PFSK-1 (cell line): ENCODE measurements around the gene STXBP5.

Experiments used
- FOXP2 ChIP-seq: optimal IDR thresholded peaks from 2 replicates; pipeline ENCODE3; 2011; ENCODE audit warnings: borderline replicate concordance, control low read depth, inconsistent platforms; ENCODE audit not compliant: insufficient read depth; ENCODE audit errors: extremely low read length, extremely low read depth
- POLR2AphosphoS5 ChIP-seq: IDR thresholded peaks from 2 replicates; pipeline ENCODE4 v1.6.1; 2012; ENCODE audit warnings: low read depth, mild to moderate bottlenecking, control low read depth, low read length, moderate library complexity
- SIN3A ChIP-seq: IDR thresholded peaks from 2 replicates; pipeline ENCODE4 v1.6.1; 2012; ENCODE audit warnings: mild to moderate bottlenecking, low read length, moderate library complexity, borderline replicate concordance; ENCODE audit not compliant: insufficient read depth
- TAF1 ChIP-seq: IDR thresholded peaks from 2 replicates; pipeline ENCODE4 v1.6.1; 2012; ENCODE audit warnings: low read length, control low read depth, borderline replicate concordance; ENCODE audit not compliant: insufficient read depth
- TF ChIP-seq, protein P1 (sequence below), 2 experiments: IDR thresholded peaks; 2 replicates each; pipeline versions ENCODE4 v1.6.1 to v1.8.0; 2011 to 2012; ENCODE audit warnings: low read depth in 2 of 2, low read length in 2 of 2, control low read depth in 1 of 2, inconsistent platforms in 1 of 2, mild to moderate bottlenecking in 1 of 2, moderate library complexity in 1 of 2; ENCODE audit not compliant: insufficient read depth in 1 of 2

The STXBP5 gene

DNA sequence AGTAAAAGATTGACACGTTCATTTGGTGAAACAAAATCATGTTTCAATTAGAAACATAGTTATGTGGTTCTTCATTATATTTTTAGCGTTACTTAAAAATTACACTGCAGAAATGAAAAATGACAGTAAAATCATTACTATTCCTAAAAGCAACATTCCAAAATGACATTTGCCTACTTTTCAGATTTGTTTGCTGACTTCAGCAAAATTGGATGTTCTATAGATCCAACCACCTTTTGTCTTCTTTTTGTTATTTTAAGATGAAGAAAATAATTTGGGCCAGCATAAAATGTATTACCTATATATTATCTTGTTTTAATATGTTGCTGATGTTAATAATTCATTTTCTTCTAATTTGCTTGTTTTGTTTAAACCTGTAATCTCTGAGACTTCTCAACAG, 30.5 kb downstream of the STXBP5 start:
- no peak for TF ChIP-seq POLR2AphosphoS5
- TF ChIP-seq, protein P1, sequence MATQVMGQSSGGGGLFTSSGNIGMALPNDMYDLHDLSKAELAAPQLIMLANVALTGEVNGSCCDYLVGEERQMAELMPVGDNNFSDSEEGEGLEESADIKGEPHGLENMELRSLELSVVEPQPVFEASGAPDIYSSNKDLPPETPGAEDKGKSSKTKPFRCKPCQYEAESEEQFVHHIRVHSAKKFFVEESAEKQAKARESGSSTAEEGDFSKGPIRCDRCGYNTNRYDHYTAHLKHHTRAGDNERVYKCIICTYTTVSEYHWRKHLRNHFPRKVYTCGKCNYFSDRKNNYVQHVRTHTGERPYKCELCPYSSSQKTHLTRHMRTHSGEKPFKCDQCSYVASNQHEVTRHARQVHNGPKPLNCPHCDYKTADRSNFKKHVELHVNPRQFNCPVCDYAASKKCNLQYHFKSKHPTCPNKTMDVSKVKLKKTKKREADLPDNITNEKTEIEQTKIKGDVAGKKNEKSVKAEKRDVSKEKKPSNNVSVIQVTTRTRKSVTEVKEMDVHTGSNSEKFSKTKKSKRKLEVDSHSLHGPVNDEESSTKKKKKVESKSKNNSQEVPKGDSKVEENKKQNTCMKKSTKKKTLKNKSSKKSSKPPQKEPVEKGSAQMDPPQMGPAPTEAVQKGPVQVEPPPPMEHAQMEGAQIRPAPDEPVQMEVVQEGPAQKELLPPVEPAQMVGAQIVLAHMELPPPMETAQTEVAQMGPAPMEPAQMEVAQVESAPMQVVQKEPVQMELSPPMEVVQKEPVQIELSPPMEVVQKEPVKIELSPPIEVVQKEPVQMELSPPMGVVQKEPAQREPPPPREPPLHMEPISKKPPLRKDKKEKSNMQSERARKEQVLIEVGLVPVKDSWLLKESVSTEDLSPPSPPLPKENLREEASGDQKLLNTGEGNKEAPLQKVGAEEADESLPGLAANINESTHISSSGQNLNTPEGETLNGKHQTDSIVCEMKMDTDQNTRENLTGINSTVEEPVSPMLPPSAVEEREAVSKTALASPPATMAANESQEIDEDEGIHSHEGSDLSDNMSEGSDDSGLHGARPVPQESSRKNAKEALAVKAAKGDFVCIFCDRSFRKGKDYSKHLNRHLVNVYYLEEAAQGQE (IDR thresholded peaks at IDR 0.05; ENCODE audit: insufficient read depth in 1 of 2, low read depth in 2 of 2, low read length in 2 of 2), result no peak
- TF ChIP-seq FOXP2, result no peak
- TF ChIP-seq TAF1, result no peak
- TF ChIP-seq SIN3A, result no peak

DNA sequence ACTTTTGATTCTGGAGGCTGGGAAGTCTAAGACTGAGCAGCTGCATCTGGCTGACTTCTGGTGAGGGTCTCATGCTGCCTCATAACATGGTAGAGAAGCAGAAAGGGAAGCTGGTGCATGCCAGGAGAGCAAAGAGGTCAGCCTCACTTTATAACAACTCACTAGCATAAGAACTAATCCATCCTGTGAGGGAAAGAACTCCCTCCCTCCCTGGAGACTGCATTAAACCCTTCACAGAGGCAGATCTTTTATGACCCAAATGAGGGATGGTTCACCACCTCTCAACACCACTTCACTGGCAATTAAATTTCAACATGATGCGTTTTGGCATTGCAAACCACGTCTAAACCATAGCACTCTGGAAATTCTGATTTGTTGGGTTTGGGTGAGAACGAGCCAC, 33.9 kb downstream of the STXBP5 start:
- no peak for TF ChIP-seq FOXP2
- TF ChIP-seq POLR2AphosphoS5, result no peak
- no peak for TF ChIP-seq SIN3A
- TF ChIP-seq TAF1, result no peak
- TF ChIP-seq, protein P1 (IDR thresholded peaks at IDR 0.05; ENCODE audit: insufficient read depth in 1 of 2, low read depth in 2 of 2, low read length in 2 of 2), result no peak

DNA sequence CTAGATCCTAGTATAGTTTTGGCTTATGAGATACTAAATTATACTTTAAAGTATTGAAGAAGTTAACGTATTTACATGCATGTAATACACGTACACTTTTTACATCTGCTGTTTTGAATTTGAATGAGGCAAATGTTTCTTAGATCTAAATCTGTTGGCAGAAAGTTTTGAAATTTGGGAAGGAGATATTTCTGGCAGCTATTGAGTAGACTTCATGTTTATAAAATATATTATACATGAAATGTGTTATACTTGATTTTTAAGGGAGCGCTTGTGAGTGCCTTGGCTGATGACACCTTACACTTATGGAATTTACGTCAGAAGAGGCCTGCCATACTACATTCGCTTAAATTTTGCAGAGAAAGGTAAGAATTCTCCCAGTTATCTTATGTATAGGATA, 34.7 kb downstream of the STXBP5 start:
- TF ChIP-seq FOXP2, result no peak

GRCh38 chr6:147244832-147245231, 40.6 kb downstream of the STXBP5 start:
- TF ChIP-seq FOXP2 (no peak), SIN3A (no peak), TAF1 (no peak), POLR2AphosphoS5 (no peak)
- TF ChIP-seq, protein P1 (IDR thresholded peaks at IDR 0.05; ENCODE audit: insufficient read depth in 1 of 2, low read depth in 2 of 2, low read length in 2 of 2), result no peak

- TF ChIP-seq POLR2AphosphoS5, result no peak
Measured at GRCh38 chr6:147245693-147246092, 41.5 kb downstream of the STXBP5 start.

DNA sequence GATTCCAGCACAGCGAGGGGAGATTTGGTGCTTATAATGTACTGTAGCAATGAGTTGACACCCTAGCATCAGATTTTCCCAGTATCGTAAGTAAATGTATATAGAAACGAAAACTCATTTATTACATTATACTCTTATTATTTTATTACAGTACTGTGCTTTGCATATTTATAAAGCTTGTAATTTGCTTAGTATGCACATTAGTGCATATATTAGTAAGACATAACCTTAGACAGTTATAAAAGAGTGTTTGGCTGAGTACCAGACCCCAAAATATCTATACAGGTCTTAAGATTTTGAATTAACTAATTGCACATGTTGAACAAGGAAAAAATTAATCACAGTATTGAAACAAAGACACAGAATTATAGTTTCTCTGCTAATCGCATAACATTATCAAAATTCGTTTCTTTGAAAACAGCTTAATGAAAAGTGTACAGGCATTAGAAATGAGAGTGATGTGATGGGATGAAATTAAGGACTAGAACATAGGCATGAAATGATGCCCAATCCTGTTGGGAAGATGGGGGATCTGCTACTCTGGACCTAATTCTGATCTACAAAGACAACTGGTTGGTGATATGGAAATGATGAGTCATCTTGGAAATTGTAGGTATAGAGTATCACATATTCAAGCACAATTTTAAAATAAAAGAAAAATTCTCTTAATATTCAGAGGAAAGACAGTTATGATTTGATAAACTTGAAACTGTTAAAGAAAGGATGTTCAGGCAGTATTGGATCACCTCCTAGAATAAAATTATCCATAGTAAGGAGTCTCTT, 42.8 kb downstream of the STXBP5 start:
- TF ChIP-seq, protein P1 (IDR thresholded peaks at IDR 0.05; ENCODE audit: insufficient read depth in 1 of 2, low read depth in 2 of 2, low read length in 2 of 2), result no peak
- TF ChIP-seq FOXP2, result no peak
- TF ChIP-seq POLR2AphosphoS5, result no peak
- no peak for TF ChIP-seq SIN3A
- no peak for TF ChIP-seq TAF1
